ENCODE results near the gene UGT2B15.

DNA sequence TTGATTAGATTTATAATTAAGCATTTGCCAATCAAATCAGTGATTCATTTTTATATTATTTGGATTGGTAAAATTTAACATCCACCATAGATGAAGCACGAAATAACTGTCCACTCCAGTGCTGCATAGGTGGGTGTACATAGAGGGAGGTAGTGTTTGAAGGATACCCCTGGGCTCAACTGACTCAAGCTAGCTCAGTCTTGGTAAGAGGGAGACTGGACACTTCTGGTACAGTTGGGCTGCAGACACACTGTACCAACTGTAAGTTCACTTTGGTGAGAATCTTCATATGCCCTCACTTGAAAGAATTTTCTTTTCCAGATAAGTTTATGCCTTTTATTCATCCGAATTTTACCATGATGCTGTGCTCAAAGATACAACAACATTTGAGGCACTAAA lies 48.6 kb upstream of the UGT2B15 start:
- TF ChIP-seq, protein P1, sequence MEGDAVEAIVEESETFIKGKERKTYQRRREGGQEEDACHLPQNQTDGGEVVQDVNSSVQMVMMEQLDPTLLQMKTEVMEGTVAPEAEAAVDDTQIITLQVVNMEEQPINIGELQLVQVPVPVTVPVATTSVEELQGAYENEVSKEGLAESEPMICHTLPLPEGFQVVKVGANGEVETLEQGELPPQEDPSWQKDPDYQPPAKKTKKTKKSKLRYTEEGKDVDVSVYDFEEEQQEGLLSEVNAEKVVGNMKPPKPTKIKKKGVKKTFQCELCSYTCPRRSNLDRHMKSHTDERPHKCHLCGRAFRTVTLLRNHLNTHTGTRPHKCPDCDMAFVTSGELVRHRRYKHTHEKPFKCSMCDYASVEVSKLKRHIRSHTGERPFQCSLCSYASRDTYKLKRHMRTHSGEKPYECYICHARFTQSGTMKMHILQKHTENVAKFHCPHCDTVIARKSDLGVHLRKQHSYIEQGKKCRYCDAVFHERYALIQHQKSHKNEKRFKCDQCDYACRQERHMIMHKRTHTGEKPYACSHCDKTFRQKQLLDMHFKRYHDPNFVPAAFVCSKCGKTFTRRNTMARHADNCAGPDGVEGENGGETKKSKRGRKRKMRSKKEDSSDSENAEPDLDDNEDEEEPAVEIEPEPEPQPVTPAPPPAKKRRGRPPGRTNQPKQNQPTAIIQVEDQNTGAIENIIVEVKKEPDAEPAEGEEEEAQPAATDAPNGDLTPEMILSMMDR (IDR thresholded peaks at IDR 0.05), result no peak
- TF ChIP-seq POLR2AphosphoS5 (IDR thresholded peaks at IDR 0.05; ENCODE audit: low read depth, low read length), result no peak
